Peyer's patch (tissue), 4 donors: ENCODE data around the gene CDK6. TPM values are rescaled to one million over a fixed set of nuclear protein-coding genes. Genes with fewer than 3 reads are reported as not detected.
"Not testable (repeated sequence)": the region's sequence is repeated elsewhere in the genome, so short reads cannot be mapped to it uniquely, and the experiment has no call there.

Experiments used
- DNase-seq, 3 donors: peaks; one replicate each; pipeline ENCODE4 v3.0.0-alpha.2; 2017 to 2019
- H3K27ac ChIP-seq, 4 donors: fragments of 200-600 bp; sonication (generic); one replicate each; pipeline ENCODE4 v1.5.1; 2016 to 2019
- H3K27me3 ChIP-seq, 2 donors: fragments of 200-600 bp; sonication (generic); one replicate each; pipeline ENCODE4 v1.5.1; 2019
- H3K36me3 ChIP-seq, 3 donors: fragments of 200-600 bp; sonication (generic); one replicate each; pipeline ENCODE4 v1.5.1; 2016 to 2019
- H3K4me1 ChIP-seq, 4 donors: fragments of 200-600 bp; sonication (generic); one replicate each; pipeline ENCODE4 v1.5.1; 2016 to 2019
- H3K4me3 ChIP-seq, 4 donors: fragments of 200-600 bp; sonication (generic); 1 replicate in 3 of 4; 2 replicates in 1 of 4; pipeline ENCODE4 v1.5.1; 2016 to 2019; ENCODE audit warnings: mild to moderate bottlenecking in 1 of 4
- H3K9me3 ChIP-seq, 4 donors: fragments of 200-600 bp; sonication (generic); one replicate each; pipeline ENCODE4 v1.5.1; 2016 to 2019; ENCODE audit warnings: mild to moderate bottlenecking in 1 of 4
- POLR2A ChIP-seq, 2 donors: fragments of 450-650 bp; IDR thresholded peaks; one replicate each; pipeline ENCODE4 v1.5.1; 2017; ENCODE audit warnings: antibody characterized with exemption in 2 of 2, mild to moderate bottlenecking in 2 of 2, moderate library complexity in 2 of 2
- total RNA-seq, 4 donors: library from RNA; depleted of rRNA; stranded (reverse); fragments of >200 nt; gene quantifications; one replicate each; pipeline ENCODE4 v1.1.0, GENCODE V29; 2016
- TF ChIP-seq, protein P1 (sequence below), 6 experiments: fragments of 450-650 bp in 4 of 6; fragments of 200-600 bp in 2 of 6; sonication (generic) in 1 of 6; IDR thresholded peaks; one replicate each; pipeline ENCODE4 v1.5.1; 2017 to 2019; ENCODE audit warnings: antibody characterized with exemption in 6 of 6, mild to moderate bottlenecking in 3 of 6, moderate library complexity in 1 of 6

The CDK6 gene
- total RNA-seq, 4 donors from 2014 or later: 25.6 to 75.1 (median 55.4) TPM

DNA sequence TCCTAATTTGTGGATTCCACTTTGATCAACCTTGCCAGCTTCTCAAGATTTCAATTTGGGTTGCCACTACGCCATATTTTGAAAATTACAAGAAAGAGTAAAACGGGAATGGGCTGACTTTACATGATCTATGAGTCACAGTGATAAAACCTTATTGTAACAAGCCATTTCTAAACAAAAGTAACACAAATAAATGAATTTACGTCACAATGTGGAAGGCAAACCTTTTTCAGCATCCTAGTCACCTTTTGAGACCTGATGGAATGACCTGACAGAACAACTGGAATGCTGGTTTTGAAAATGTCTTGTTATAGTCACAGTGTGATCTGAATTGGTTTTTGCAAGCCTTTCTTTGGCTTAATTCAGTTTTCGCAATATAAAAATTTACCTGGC is 85.9 kb downstream of the CDK6 start:
- Histone ChIP-seq H3K27me3 (no peaks in the 10 kb centered on the region), H3K9me3 (no peaks in the 10 kb centered on the region), H3K4me1 (no peaks in the 10 kb centered on the region), H3K27ac (no peak overlapping the region), H3K36me3 (no peaks in the 10 kb centered on the region), H3K4me3 (no peak overlapping the region)
- DNase-seq: no peak
- TF ChIP-seq, protein P1, sequence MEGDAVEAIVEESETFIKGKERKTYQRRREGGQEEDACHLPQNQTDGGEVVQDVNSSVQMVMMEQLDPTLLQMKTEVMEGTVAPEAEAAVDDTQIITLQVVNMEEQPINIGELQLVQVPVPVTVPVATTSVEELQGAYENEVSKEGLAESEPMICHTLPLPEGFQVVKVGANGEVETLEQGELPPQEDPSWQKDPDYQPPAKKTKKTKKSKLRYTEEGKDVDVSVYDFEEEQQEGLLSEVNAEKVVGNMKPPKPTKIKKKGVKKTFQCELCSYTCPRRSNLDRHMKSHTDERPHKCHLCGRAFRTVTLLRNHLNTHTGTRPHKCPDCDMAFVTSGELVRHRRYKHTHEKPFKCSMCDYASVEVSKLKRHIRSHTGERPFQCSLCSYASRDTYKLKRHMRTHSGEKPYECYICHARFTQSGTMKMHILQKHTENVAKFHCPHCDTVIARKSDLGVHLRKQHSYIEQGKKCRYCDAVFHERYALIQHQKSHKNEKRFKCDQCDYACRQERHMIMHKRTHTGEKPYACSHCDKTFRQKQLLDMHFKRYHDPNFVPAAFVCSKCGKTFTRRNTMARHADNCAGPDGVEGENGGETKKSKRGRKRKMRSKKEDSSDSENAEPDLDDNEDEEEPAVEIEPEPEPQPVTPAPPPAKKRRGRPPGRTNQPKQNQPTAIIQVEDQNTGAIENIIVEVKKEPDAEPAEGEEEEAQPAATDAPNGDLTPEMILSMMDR (IDR thresholded peaks at IDR 0.05): no peak
- TF ChIP-seq POLR2A (IDR thresholded peaks at IDR 0.05): no peak

DNA sequence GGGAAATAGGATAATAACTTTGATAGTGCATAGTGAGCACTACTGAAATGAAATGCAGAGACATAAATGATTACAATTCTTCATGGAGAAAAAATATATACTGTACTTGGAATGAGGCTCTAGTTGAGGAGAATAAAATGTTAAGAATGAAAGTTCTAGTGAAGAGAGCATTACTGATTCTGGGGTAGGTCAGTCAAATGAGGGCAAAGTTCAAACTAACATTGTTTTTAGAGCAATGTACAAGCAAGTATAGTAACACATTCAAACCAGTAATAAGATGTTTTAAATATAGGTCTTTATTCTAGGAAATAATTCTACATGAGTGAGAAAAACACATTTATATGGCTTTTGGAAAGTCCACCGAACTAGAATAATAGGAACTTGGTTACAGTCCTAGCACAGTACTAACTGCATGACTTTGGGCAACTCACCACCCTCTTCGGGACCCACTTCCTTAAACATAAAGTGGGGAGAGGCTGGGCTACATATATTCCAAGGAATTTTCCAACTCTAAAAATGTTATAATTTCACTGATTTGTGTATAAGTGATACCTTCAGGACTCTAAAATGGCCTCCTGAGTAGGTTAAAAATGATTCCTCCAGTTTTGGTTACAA is 86.4 kb downstream of the CDK6 start:
- no peak for TF ChIP-seq POLR2A (IDR thresholded peaks at IDR 0.05)

DNA sequence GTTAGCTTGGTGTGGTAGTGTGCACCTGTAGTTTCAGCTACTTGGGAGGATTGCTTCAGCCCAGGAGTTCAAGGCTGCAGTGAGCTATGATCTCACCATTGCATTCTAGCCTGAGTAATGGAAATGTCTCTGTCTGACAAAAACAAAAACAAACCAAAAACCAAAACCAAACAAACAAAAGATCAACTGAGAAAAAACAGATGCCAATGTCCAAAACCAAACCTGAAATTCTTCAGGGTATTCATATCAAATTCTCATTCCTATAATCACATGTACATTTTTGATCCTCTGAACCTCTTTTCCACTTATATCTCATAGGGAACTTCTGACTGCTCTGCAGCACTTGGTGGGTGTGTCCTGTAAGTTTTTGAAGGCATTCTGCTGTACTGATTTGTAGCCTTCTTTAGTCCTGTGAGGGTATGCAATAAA is 87.0 kb downstream of the CDK6 start:
- Histone ChIP-seq H3K36me3 (no peaks in the 10 kb centered on the region), H3K4me1 (no peaks in the 10 kb centered on the region), H3K4me3 (no peak overlapping the region), H3K9me3 (no peaks in the 10 kb centered on the region), H3K27me3 (no peaks in the 10 kb centered on the region), H3K27ac (no peak overlapping the region)
- TF ChIP-seq, protein P1 (IDR thresholded peaks at IDR 0.05): no peak
- TF ChIP-seq POLR2A (IDR thresholded peaks at IDR 0.05): no peak
- no peak for DNase-seq

More for the DNA sequence above, 86.4 kb downstream of the CDK6 start:
- DNase-seq: no peak
- H3K27ac ChIP-seq: no peak overlapping the region
- no peaks in the 10 kb centered on the region for H3K4me1 ChIP-seq
- no peak overlapping the region for H3K4me3 ChIP-seq
- H3K27me3 ChIP-seq: no peaks in the 10 kb centered on the region
- no peaks in the 10 kb centered on the region for H3K9me3 ChIP-seq
- H3K36me3 ChIP-seq: no peaks in the 10 kb centered on the region

DNA sequence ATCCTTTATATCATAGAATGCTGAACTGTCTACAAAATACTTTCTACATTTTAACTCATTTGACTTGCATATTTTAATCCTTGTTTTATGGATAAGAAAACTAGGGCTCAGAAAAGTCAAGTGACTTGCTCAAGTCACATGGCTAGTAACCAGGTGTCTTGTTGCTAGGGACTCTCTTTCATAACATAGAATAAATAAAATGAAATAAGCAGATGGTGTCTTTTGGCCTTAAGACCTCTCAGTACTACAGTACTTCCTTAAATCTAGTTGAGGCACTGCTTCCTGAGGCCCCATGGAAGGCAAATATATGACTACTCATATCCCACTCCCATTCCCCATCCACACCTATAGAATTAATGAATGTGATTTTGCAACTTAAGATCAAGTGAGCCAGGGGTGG is 87.9 kb downstream of the CDK6 start:
- no peak for TF ChIP-seq POLR2A (IDR thresholded peaks at IDR 0.05)
- TF ChIP-seq, protein P1 (IDR thresholded peaks at IDR 0.05): no peak
- Histone ChIP-seq H3K27ac (no peak overlapping the region), H3K9me3 (no peaks in the 10 kb centered on the region), H3K4me1 (no peaks in the 10 kb centered on the region), H3K4me3 (no peak overlapping the region), H3K27me3 (no peaks in the 10 kb centered on the region), H3K36me3 (no peaks in the 10 kb centered on the region)
- DNase-seq: no peak

DNA sequence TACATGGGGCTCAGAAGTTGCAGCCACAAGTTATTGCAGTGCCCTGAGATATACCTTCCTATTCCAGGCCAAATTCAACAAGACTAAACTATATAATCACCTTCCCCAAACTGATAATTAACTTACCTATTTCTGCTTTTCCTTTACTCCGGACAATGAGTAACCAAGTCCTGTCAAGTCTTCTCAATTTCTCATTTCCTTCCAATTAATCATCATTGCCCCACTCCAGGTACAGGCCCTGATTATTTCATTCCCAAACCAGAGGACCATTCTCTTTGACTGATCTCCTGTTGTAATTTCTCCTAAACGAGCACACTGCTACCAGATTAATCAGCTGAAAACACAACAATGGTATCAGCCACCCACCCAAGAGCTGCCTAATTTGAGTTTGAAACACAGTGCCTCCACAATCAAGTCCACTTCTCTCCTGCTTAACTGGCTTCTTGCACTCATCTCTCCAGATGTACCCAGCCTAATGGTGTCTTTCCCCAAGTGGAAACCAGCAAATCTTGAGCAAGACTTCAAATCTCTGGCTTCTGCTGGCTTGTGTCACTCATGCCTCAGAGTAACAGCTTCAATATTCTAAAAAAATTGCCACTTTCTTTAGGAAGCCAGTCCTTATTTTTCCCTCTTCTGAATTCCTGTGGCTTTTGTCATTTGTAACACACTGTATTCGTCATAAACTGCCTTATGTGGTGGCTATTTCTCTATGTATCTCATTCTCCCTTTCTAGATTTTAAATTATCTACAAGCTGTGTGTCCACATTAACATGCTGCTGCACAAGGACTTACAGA is 89.1 kb downstream of the CDK6 start:
- no peaks in the 10 kb centered on the region for H3K27me3 ChIP-seq
- DNase-seq: no peak
- no peak overlapping the region for H3K27ac ChIP-seq
- H3K9me3 ChIP-seq: no peaks in the 10 kb centered on the region
- TF ChIP-seq POLR2A (IDR thresholded peaks at IDR 0.05): no peak
- TF ChIP-seq, protein P1 (IDR thresholded peaks at IDR 0.05): no peak
- H3K36me3 ChIP-seq: no peaks in the 10 kb centered on the region
- H3K4me1 ChIP-seq: no peaks in the 10 kb centered on the region
- no peak overlapping the region for H3K4me3 ChIP-seq

DNA sequence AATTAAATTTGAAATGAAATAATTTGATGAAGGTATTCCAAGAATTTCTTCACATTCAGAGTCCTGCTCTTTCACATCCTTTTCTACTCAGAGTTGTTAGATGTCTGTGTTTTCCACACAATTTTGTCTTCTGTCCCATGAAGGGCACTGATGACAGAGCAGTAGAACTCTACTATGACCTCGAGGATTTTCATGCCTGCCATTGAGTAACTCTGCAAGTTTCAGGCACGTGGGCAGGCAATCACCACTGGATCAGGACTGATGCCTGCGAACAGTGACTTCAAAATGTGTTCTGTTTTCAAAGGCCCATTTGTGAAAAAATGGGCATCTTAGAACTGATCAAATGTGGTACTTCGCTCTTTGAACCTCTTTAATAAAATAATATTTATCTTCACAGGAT is 91.1 kb downstream of the CDK6 start:
- H3K4me1 ChIP-seq: no peaks in the 10 kb centered on the region
- DNase-seq: no peak
- no peaks in the 10 kb centered on the region for H3K27me3 ChIP-seq
- H3K27ac ChIP-seq: no peak overlapping the region
- no peak for TF ChIP-seq POLR2A (IDR thresholded peaks at IDR 0.05)
- TF ChIP-seq, protein P1 (IDR thresholded peaks at IDR 0.05): no peak
- H3K36me3 ChIP-seq: no peaks in the 10 kb centered on the region
- no peaks in the 10 kb centered on the region for H3K9me3 ChIP-seq
- no peak overlapping the region for H3K4me3 ChIP-seq

DNA sequence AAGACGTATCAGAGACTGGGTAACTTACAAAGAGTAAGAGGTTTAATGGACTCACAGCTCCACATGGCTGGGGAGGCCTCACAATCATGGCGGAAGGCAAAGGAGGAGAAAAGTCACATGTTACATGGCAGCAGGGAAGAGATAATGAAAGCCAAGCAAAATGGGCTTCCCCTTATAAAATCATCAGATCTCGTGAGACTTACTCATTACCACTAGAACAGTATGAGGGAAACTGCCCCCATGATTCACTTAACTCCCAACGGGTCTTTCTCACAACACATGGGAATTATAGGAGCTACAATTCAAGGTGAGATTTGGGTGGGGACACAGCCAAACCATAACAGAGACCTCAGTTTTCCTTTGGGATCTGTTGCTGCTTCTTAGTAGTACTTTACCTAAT is 92.2 kb downstream of the CDK6 start:
- not testable (repeated sequence) for H3K27ac ChIP-seq, DNase-seq, H3K4me3 ChIP-seq, H3K9me3 ChIP-seq, H3K36me3 ChIP-seq, H3K4me1 ChIP-seq, H3K27me3 ChIP-seq
